Measurements from ENCODE around the gene MOSMO.

GRCh38 chr16:21963887-21964286 lies 44.0 kb upstream of the MOSMO start:
- TF ChIP-seq CTCF (IDR thresholded peaks at IDR 0.05): no peak
- no peak for TF ChIP-seq POLR2A (IDR thresholded peaks at IDR 0.05)

Measured in heart left ventricle (tissue), 13 donors.